ENCODE results near the gene GLOD5.
"Not testable (repeated sequence)": the region's sequence is repeated elsewhere in the genome, so short reads cannot be mapped to it uniquely, and the experiment has no call there.

The GLOD5 gene

DNA sequence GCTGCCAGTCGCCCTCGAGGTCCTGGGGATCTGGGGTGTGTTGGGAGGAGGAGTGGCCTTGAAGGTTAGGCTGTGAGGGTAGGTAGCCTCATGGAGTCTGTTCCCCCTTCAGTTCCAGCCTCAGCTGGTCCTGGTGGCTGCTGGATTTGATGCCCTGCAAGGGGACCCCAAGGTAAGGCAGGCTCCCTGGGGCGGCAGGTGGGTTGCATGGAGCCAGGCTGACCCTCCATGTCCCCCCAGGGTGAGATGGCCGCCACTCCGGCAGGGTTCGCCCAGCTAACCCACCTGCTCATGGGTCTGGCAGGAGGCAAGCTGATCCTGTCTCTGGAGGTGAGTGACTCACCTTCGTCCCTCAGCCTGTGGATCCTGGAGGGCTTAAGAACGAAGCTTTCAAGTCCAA, 53.2 kb downstream of the GLOD5 start:
- no peak overlapping the region for H3K27ac ChIP-seq (ENCODE audit: low read depth, low read length, severe bottlenecking)
- WGBS, 2 experiments (ENCODE audit: insufficient coverage in 2 of 2): 92 to 100% methylated on average over 2 to 3 of the region's 8 CpGs
- H3K36me3 ChIP-seq (ENCODE audit: control insufficient read depth, insufficient read depth, low read length): peaks cover 25% of the 10 kb centered on the region
- H3K4me1 ChIP-seq (ENCODE audit: control insufficient read depth, insufficient read depth, low read length, poor library complexity, severe bottlenecking): no peaks in the 10 kb centered on the region
- H3K9me3 ChIP-seq (ENCODE audit: control insufficient read depth, low read length): no peaks in the 10 kb centered on the region
- H3K4me3 ChIP-seq (ENCODE audit: extremely low read depth, insufficient read depth, low read length, poor library complexity, severe bottlenecking): no peak overlapping the region

DNA sequence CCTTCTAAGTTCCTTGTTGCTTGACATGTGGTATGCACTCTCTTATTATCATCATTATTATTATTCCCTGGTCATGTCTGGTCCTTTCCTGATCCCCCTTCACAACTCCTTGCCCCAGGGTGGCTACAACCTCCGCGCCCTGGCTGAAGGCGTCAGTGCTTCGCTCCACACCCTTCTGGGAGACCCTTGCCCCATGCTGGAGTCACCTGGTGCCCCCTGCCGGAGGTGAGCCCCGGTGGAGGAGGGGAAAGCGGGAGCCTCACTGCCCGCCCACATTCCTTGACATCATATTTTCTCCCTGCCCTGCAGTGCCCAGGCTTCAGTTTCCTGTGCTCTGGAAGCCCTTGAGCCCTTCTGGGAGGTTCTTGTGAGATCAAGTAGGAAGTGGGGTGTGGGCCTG, 53.7 kb downstream of the GLOD5 start:
- H3K27ac ChIP-seq (ENCODE audit: low read depth, low read length, severe bottlenecking): no peak overlapping the region
- peaks cover 25% of the 10 kb centered on the region for H3K36me3 ChIP-seq (ENCODE audit: control insufficient read depth, insufficient read depth, low read length)
- 87 to 89% methylated on average over 4 of the region's 8 CpGs for WGBS, 2 experiments (ENCODE audit: insufficient coverage in 2 of 2)

DNA sequence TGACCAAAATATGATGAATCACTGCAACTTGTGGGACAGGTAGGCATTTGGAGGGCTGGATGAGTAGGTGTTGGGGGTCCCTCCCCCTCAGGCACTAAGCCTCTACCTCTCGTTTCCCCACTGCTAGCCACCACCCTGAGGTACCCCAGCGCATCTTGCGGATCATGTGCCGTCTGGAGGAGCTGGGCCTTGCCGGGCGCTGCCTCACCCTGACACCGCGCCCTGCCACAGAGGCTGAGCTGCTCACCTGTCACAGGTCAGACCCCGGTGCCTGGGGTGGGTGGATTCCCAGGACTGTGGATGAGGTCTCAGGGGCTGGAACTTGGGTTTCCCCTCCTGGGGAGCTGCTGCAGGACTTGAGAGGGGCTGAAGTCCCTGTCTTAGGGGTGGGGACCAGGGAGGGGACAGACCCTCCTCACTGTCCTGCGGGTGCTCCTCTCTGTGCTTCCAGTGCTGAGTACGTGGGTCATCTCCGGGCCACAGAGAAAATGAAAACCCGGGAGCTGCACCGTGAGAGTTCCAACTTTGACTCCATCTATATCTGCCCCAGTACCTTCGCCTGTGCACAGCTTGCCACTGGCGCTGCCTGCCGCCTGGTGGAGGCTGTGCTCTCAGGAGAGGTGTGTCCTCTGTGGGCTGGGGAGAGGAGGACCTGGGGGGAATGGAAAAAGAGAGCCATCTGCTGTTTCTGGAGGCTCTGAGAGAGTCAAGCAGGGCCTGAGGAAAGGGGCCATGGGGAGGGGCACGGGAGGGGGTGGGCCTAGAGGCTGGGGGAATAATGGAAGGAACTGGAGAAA, 54.7 kb downstream of the GLOD5 start:
- 95 to 100% methylated on average over 4 to 12 of the region's 18 CpGs for WGBS, 2 experiments (ENCODE audit: insufficient coverage in 2 of 2)
- Histone ChIP-seq H3K4me1 (ENCODE audit: control insufficient read depth, insufficient read depth, low read length, poor library complexity, severe bottlenecking) (no peaks in the 10 kb centered on the region), H3K27ac (ENCODE audit: low read depth, low read length, severe bottlenecking) (no peak overlapping the region), H3K9me3 (ENCODE audit: control insufficient read depth, low read length) (no peaks in the 10 kb centered on the region), H3K36me3 (ENCODE audit: control insufficient read depth, insufficient read depth, low read length) (peaks cover 24% of the 10 kb centered on the region), H3K4me3 (ENCODE audit: extremely low read depth, insufficient read depth, low read length, poor library complexity, severe bottlenecking) (no peak overlapping the region)

More for the DNA sequence above, 53.7 kb downstream of the GLOD5 start:
- no peaks in the 10 kb centered on the region for H3K9me3 ChIP-seq (ENCODE audit: control insufficient read depth, low read length)
- H3K4me1 ChIP-seq (ENCODE audit: control insufficient read depth, insufficient read depth, low read length, poor library complexity, severe bottlenecking): no peaks in the 10 kb centered on the region
- H3K4me3 ChIP-seq (ENCODE audit: extremely low read depth, insufficient read depth, low read length, poor library complexity, severe bottlenecking): no peak overlapping the region

DNA sequence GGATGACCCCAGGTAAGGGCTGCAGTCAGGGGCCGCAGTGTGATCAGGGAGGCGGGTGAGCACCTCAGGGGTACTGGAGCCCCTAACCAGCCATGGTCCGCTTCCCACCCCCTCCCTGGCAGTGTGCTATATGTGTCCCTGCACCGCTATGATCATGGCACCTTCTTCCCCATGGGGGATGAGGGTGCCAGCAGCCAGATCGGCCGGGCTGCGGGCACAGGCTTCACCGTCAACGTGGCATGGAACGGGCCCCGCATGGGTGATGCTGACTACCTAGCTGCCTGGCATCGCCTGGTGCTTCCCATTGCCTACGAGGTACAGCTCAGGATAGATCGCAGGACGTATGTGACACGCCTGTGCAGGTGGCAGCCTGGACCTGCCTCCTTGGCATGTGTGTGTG, 56.6 kb downstream of the GLOD5 start:
- Histone ChIP-seq H3K4me1 (ENCODE audit: control insufficient read depth, insufficient read depth, low read length, poor library complexity, severe bottlenecking) (no peaks in the 10 kb centered on the region), H3K27ac (ENCODE audit: low read depth, low read length, severe bottlenecking) (no peak overlapping the region), H3K9me3 (ENCODE audit: control insufficient read depth, low read length) (no peaks in the 10 kb centered on the region), H3K36me3 (ENCODE audit: control insufficient read depth, insufficient read depth, low read length) (peaks cover 33% of the 10 kb centered on the region), H3K4me3 (ENCODE audit: extremely low read depth, insufficient read depth, low read length, poor library complexity, severe bottlenecking) (no peak overlapping the region)
- 96 to 100% methylated on average over 8 to 11 of the region's 16 CpGs for WGBS, 2 experiments (ENCODE audit: insufficient coverage in 2 of 2)

DNA sequence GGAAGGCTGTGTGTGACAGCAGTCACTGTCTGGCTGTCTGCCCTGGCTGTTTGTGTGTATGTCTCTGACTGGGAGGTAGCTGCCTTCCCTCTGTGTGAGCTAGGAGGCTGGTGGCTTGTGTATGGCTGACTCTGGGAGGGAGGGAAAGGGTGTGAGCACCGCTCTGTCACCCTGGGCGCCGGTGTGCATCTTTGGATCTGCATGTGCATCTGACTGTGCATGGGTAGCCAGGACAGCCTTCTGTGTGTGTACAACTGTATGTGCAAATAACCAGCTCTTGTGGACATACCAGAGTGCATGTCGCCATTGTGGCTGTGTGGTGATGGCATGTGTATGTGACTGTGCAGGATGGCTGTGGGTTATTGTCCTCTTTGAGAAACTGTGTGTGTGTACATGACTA, 57.3 kb downstream of the GLOD5 start:
- H3K27ac ChIP-seq (ENCODE audit: low read depth, low read length, severe bottlenecking): no peak overlapping the region
- H3K4me3 ChIP-seq (ENCODE audit: extremely low read depth, insufficient read depth, low read length, poor library complexity, severe bottlenecking): no peak overlapping the region
- no peaks in the 10 kb centered on the region for H3K4me1 ChIP-seq (ENCODE audit: control insufficient read depth, insufficient read depth, low read length, poor library complexity, severe bottlenecking)
- peaks cover 40% of the 10 kb centered on the region for H3K36me3 ChIP-seq (ENCODE audit: control insufficient read depth, insufficient read depth, low read length)
- H3K9me3 ChIP-seq (ENCODE audit: control insufficient read depth, low read length): no peaks in the 10 kb centered on the region
- WGBS, 2 experiments (ENCODE audit: insufficient coverage in 2 of 2): 100% methylated on average over 1 to 4 of the region's 4 CpGs

DNA sequence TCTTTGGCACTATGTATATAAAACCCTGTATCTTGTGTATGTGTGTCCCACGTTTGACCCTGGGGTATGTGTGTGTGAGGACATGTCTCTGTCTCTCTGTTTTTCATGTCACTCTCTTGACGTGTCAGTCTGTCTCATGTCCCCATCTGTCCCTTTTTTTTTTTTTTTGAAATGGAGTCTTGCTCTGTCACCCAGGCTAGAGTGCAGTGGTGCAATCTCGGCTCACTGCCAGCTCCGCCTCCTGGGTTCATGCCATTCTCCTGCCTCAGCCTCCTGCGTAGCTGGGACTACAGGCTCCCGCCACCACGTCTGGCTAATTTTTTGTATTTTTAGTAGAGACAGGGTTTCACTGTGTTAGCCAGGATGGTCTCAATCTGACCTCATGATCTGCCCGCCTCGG, 57.8 kb downstream of the GLOD5 start:
- not testable (repeated sequence) for H3K4me1 ChIP-seq (ENCODE audit: control insufficient read depth, insufficient read depth, low read length, poor library complexity, severe bottlenecking); H3K4me3 ChIP-seq (ENCODE audit: extremely low read depth, insufficient read depth, low read length, poor library complexity, severe bottlenecking); H3K27ac ChIP-seq (ENCODE audit: low read depth, low read length, severe bottlenecking); H3K9me3 ChIP-seq (ENCODE audit: control insufficient read depth, low read length)
- peaks cover 40% of the 10 kb centered on the region for H3K36me3 ChIP-seq (ENCODE audit: control insufficient read depth, insufficient read depth, low read length)
- WGBS, 2 experiments (ENCODE audit: insufficient coverage in 2 of 2): 100% methylated on average over 3 of the region's 9 CpGs; no CpG with 5 or more reads in 1 of the 2 experiments

DNA sequence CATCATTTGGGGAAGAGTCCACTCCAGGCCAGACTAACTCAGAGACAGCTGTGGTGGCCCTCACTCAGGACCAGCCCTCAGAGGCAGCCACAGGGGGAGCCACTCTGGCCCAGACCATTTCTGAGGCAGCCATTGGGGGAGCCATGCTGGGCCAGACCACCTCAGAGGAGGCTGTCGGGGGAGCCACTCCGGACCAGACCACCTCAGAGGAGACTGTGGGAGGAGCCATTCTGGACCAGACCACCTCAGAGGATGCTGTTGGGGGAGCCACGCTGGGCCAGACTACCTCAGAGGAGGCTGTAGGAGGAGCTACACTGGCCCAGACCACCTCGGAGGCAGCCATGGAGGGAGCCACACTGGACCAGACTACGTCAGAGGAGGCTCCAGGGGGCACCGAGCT, 61.5 kb downstream of the GLOD5 start:
- Histone ChIP-seq H3K9me3 (ENCODE audit: control insufficient read depth, low read length) (no peaks in the 10 kb centered on the region), H3K4me1 (ENCODE audit: control insufficient read depth, insufficient read depth, low read length, poor library complexity, severe bottlenecking) (no peaks in the 10 kb centered on the region), H3K4me3 (ENCODE audit: extremely low read depth, insufficient read depth, low read length, poor library complexity, severe bottlenecking) (no peak overlapping the region), H3K27ac (ENCODE audit: low read depth, low read length, severe bottlenecking) (no peak overlapping the region), H3K36me3 (ENCODE audit: control insufficient read depth, insufficient read depth, low read length) (peaks cover 31% of the 10 kb centered on the region)
- WGBS, 2 experiments (ENCODE audit: insufficient coverage in 2 of 2): 74 to 75% methylated on average over 2 to 3 of the region's 6 CpGs

All from mesodermal cell (in vitro differentiated cells).